SK-N-SH treated with all-trans-retinoic acid at 6 μM for 48 hours (cell line): Measurements from ENCODE around the gene OR10C1.

Experiments
- ARNTL ChIP-seq: fragments of 450-650 bp; formaldehyde crosslinking; IDR thresholded peaks from 2 replicates; pipeline ENCODE4 v1.5.0; 2020; ENCODE audit warnings: low read depth, mild to moderate bottlenecking, moderate library complexity, borderline replicate concordance
- ESRRG ChIP-seq: fragments of 250-450 bp; sonication (Bioruptor Pico); IDR thresholded peaks from 2 replicates; pipeline ENCODE4 v1.6.1; 2021; ENCODE audit warnings: mild to moderate bottlenecking
- RARB ChIP-seq: fragments of 250-450 bp; sonication (Bioruptor Pico); IDR thresholded peaks from 2 replicates; pipeline ENCODE4 v1.8.0; 2021; ENCODE audit warnings: mild to moderate bottlenecking, moderate library complexity
- SNAI2 ChIP-seq: fragments of 250-450 bp; sonication (Bioruptor Pico); IDR thresholded peaks from 2 replicates; pipeline ENCODE4 v1.5.0; 2020; ENCODE audit warnings: mild to moderate bottlenecking, moderate library complexity
- ZFP3 ChIP-seq: fragments of 250-450 bp; sonication (Bioruptor Pico); IDR thresholded peaks from 2 replicates; pipeline ENCODE4 v1.5.0; 2020; ENCODE audit warnings: mild to moderate bottlenecking, moderate library complexity
- ZFP30 ChIP-seq: fragments of 450-650 bp; formaldehyde crosslinking; IDR thresholded peaks from 2 replicates; pipeline ENCODE4 v1.5.0; 2022; ENCODE audit warnings: mild to moderate bottlenecking, moderate library complexity
- ZNF70 ChIP-seq: fragments of 450-650 bp; formaldehyde crosslinking; IDR thresholded peaks from 2 replicates; pipeline ENCODE4 v1.5.0; 2020; ENCODE audit warnings: mild to moderate bottlenecking, moderate library complexity
- TF ChIP-seq, protein P1 (sequence below): fragments of 250-450 bp; sonication (Bioruptor Pico); IDR thresholded peaks from 2 replicates; pipeline ENCODE4 v1.8.0; 2020; ENCODE audit warnings: mild to moderate bottlenecking, moderate library complexity, borderline replicate concordance
- TF ChIP-seq, protein P2 (sequence below): fragments of 250-450 bp; sonication (Bioruptor Pico); IDR thresholded peaks from 2 replicates; pipeline ENCODE4 v1.5.1; 2020; ENCODE audit warnings: low read depth, mild to moderate bottlenecking, moderate library complexity

DNA sequence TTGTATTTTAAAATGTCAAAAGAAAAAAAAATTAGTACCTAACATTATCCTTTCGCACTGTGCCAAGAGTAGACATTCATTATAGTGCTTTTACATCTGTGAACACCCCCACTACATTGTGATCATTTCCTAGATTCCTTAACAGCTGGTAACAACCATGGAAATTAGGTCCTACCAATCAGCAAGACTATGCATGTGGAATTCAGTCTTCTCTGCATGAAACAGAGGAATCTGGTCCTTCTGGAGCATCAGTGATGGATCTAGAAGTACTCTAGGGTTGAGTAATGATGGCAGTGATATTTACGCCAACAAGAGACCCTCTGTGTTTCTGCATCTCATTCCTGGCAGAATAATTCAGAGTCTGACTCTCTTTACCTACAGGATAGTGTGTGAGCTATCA is 14.9 kb upstream of the OR10C1 start:
- TF ChIP-seq RARB (CRISPR knock-in tag) (no peak), ZFP3 (CRISPR knock-in tag) (no peak), SNAI2 (no peak), ZNF70 (no peak), ZFP30 (CRISPR knock-in tag) (no peak), ARNTL (CRISPR knock-in tag) (no peak), ESRRG (CRISPR knock-in tag) (no peak)
- TF ChIP-seq, protein P1, sequence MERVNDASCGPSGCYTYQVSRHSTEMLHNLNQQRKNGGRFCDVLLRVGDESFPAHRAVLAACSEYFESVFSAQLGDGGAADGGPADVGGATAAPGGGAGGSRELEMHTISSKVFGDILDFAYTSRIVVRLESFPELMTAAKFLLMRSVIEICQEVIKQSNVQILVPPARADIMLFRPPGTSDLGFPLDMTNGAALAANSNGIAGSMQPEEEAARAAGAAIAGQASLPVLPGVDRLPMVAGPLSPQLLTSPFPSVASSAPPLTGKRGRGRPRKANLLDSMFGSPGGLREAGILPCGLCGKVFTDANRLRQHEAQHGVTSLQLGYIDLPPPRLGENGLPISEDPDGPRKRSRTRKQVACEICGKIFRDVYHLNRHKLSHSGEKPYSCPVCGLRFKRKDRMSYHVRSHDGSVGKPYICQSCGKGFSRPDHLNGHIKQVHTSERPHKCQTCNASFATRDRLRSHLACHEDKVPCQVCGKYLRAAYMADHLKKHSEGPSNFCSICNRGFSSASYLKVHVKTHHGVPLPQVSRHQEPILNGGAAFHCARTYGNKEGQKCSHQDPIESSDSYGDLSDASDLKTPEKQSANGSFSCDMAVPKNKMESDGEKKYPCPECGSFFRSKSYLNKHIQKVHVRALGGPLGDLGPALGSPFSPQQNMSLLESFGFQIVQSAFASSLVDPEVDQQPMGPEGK (CRISPR knock-in tag): no peak
- TF ChIP-seq, protein P2, sequence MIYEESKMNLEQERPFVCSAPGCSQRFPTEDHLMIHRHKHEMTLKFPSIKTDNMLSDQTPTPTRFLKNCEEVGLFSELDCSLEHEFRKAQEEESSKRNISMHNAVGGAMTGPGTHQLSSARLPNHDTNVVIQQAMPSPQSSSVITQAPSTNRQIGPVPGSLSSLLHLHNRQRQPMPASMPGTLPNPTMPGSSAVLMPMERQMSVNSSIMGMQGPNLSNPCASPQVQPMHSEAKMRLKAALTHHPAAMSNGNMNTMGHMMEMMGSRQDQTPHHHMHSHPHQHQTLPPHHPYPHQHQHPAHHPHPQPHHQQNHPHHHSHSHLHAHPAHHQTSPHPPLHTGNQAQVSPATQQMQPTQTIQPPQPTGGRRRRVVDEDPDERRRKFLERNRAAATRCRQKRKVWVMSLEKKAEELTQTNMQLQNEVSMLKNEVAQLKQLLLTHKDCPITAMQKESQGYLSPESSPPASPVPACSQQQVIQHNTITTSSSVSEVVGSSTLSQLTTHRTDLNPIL (CRISPR knock-in tag): no peak
